HEK293 (cell line): ENCODE results near the gene CCDC178.

Experiments
- CTCF ChIA-PET: fragments of 350-600 bp; formaldehyde crosslinking; extraction: SDS; loops from one replicate; lab custom pipeline; 2021; ENCODE audit warnings: antibody characterized with exemption; lab: Yijun Ruan, JAX
- POLR2A ChIA-PET: fragments of 300-600 bp; formaldehyde crosslinking; extraction: SDS; loops from one replicate; lab custom pipeline; 2020; ENCODE audit warnings: antibody characterized with exemption, inconsistent platforms; lab: Yijun Ruan, JAX
- H3K27ac ChIP-seq: fragments of 200-500 bp; sonication (Bioruptor generic); 2 replicates; pipeline ENCODE4 v1.5.1; 2014; ENCODE audit warnings: low read depth, low read length, control low read depth, inconsistent platforms; ENCODE audit errors: extremely low read depth
- H3K36me3 ChIP-seq, 2 experiments: fragments of 200-500 bp in 1 of 2; sonication (Bioruptor generic) in 1 of 2; 1 replicate in 1 of 2; 2 replicates in 1 of 2; pipeline ENCODE4 v1.5.1; 2014 to 2017; ENCODE audit warnings: inconsistent platforms in 2 of 2, low read length in 2 of 2; ENCODE audit not compliant: control insufficient read depth in 2 of 2, insufficient read depth in 1 of 2
- H3K4me1 ChIP-seq: fragments of 200-500 bp; sonication (Bioruptor generic); 2 replicates; pipeline ENCODE4 v1.5.1; 2014; ENCODE audit warnings: mild to moderate bottlenecking, low read length, inconsistent platforms; ENCODE audit not compliant: control insufficient read depth, insufficient read depth
- H3K4me3 ChIP-seq: 2 replicates; pipeline ENCODE4 v1.5.1; 2011; ENCODE audit warnings: low read depth, mild to moderate bottlenecking, control low read depth, low read length, moderate library complexity
- H3K9me3 ChIP-seq: fragments of 200-500 bp; sonication (Bioruptor generic); 2 replicates; pipeline ENCODE4 v1.5.1; 2014; ENCODE audit warnings: low read depth, low read length, inconsistent platforms; ENCODE audit not compliant: control insufficient read depth, insufficient read depth
- KLF8 ChIP-seq: fragments of 450-650 bp; formaldehyde crosslinking; IDR thresholded peaks from 2 replicates; pipeline ENCODE4 v1.5.1; 2016; ENCODE audit warnings: missing biosample characterization, missing genetic modification characterization
- SCRT2 ChIP-seq: fragments of 450-650 bp; formaldehyde crosslinking; IDR thresholded peaks from 2 replicates; pipeline ENCODE4 v1.5.1; 2016; ENCODE audit warnings: missing biosample characterization, missing genetic modification characterization
- WT1 ChIP-seq: fragments of 450-650 bp; formaldehyde crosslinking; IDR thresholded peaks from 2 replicates; pipeline ENCODE4 v1.5.1; 2016; ENCODE audit warnings: missing biosample characterization, missing genetic modification characterization
- ZBTB1 ChIP-seq: fragments of 450-650 bp; formaldehyde crosslinking; IDR thresholded peaks from 2 replicates; pipeline ENCODE4 v1.5.1; 2016; ENCODE audit warnings: missing biosample characterization, missing genetic modification characterization
- ZBTB21 ChIP-seq: fragments of 450-650 bp; formaldehyde crosslinking; IDR thresholded peaks from 2 replicates; pipeline ENCODE4 v1.5.1; 2017; ENCODE audit warnings: missing biosample characterization, missing genetic modification characterization
- ZEB2 ChIP-seq: fragments of 450-650 bp; formaldehyde crosslinking; IDR thresholded peaks from 2 replicates; pipeline ENCODE4 v1.5.1; 2016; ENCODE audit warnings: missing biosample characterization, missing genetic modification characterization
- ZFP3 ChIP-seq: fragments of 450-650 bp; formaldehyde crosslinking; IDR thresholded peaks from 2 replicates; pipeline ENCODE4 v1.5.1; 2016; ENCODE audit warnings: low read depth, missing biosample characterization, missing genetic modification characterization
- ZNF133 ChIP-seq: fragments of 450-650 bp; formaldehyde crosslinking; IDR thresholded peaks from 2 replicates; pipeline ENCODE4 v1.5.1; 2016; ENCODE audit warnings: missing biosample characterization, missing genetic modification characterization
- ZNF138 ChIP-seq: fragments of 450-650 bp; formaldehyde crosslinking; IDR thresholded peaks from 2 replicates; pipeline ENCODE4 v1.5.1; 2016; ENCODE audit warnings: missing biosample characterization, missing genetic modification characterization, borderline replicate concordance
- ZNF16 ChIP-seq: fragments of 450-650 bp; formaldehyde crosslinking; IDR thresholded peaks from 2 replicates; pipeline ENCODE4 v1.5.1; 2016; ENCODE audit warnings: low read depth, missing biosample characterization, missing genetic modification characterization
- ZNF221 ChIP-seq: fragments of 450-650 bp; formaldehyde crosslinking; IDR thresholded peaks from 2 replicates; pipeline ENCODE4 v1.5.1; 2017; ENCODE audit warnings: missing biosample characterization, missing genetic modification characterization, borderline replicate concordance
- ZNF223 ChIP-seq: fragments of 450-650 bp; formaldehyde crosslinking; IDR thresholded peaks from 2 replicates; pipeline ENCODE4 v1.5.1; 2016; ENCODE audit warnings: missing biosample characterization, missing genetic modification characterization
- ZNF529 ChIP-seq: fragments of 450-650 bp; formaldehyde crosslinking; IDR thresholded peaks from 2 replicates; pipeline ENCODE4 v1.5.1; 2017; ENCODE audit warnings: missing genetic modification characterization, missing biosample characterization; ENCODE audit not compliant: insufficient replicate concordance
- ZNF548 ChIP-seq: fragments of 450-650 bp; formaldehyde crosslinking; IDR thresholded peaks from 2 replicates; pipeline ENCODE4 v1.5.1; 2016; ENCODE audit warnings: missing biosample characterization, missing genetic modification characterization
- ZNF768 ChIP-seq: fragments of 450-650 bp; formaldehyde crosslinking; IDR thresholded peaks from 2 replicates; pipeline ENCODE4 v1.5.1; 2018; ENCODE audit warnings: missing biosample characterization, mild to moderate bottlenecking, missing genetic modification characterization
- TF ChIP-seq, protein P1 (sequence below): fragments of 450-650 bp; formaldehyde crosslinking; IDR thresholded peaks from 2 replicates; pipeline ENCODE4; 2016; ENCODE audit warnings: missing biosample characterization, missing genetic modification characterization
- TF ChIP-seq, protein P2 (sequence below): fragments of 450-650 bp; IDR thresholded peaks from 2 replicates; pipeline ENCODE4 v1.5.1; 2018; ENCODE audit warnings: missing biosample characterization, mild to moderate bottlenecking, missing genetic modification characterization
- TF ChIP-seq, protein P3 (sequence below): fragments of 450-650 bp; formaldehyde crosslinking; IDR thresholded peaks from 2 replicates; pipeline ENCODE4 v1.5.1; 2016; ENCODE audit warnings: missing biosample characterization, missing genetic modification characterization

Gene CCDC178

DNA sequence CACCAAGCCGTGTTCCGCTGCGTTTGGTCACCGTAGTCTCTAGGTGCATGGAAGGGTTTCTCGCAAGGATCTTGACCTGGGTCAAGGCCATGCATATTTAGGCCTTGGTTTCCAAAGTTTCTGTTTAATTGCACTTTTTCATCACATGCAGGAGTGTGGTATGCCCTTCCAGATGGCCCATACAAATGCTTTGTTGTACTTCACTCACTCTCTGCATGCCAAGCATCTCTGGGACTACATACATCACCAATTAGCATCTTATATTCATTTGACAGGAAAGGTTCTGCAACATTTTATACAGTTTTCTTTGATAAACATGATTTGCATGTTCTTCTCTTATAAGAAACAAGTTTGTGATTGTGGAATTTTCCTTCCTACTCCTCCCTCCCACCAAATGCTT, 534.9 kb downstream of the CCDC178 start:
- Histone ChIP-seq H3K27ac (no peak overlapping the region), H3K9me3 (no peaks in the 10 kb centered on the region), H3K4me1 (no peaks in the 10 kb centered on the region), H3K36me3 (no peaks in the 10 kb centered on the region), H3K4me3 (no peak overlapping the region)
- no peak for TF ChIP-seq ZFP3 (tag by site-specific recombination)
- CTCF ChIA-PET = interaction anchor here (1.3 to 1.5 kb wide), 2 partner anchors 11 to 12 kb away, joined by 3 to 9 read pairs; no protein-coding TSS in a partner anchor
- POLR2A ChIA-PET = no interaction called here

DNA sequence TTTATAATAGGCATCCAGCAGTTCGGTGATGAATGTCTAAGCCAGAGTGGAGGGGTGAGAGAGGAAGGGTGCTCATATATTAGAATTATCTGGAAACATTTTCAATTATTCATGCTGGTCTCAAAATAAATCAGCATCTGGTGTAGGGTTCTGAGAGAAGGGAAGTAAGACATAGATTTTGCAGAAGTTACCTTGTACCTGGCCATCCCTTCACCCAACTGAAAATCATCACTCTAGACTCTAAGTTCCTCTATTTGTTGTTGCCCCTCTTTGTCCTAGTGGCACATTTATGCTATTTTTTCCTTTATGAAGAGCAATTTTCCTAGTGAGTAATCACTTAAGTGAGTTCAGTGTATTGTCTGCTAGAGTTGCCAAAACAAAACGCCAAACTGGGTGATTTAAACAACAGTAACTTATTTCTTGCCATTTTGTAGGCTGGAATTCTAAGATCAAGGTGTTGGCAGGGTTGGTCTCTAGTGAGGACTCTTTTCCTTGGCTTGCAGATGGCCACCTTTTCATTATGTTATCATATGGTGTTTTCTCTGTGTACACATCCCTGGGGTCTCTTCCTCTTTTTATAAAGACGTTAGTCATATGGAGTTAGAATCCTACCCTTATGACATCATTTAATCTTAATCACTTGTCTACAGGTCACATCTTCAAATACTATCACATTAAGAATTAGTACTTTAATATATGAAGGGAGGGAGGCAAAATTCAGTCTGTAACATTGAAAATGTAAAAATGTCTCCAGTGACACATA, 537.8 kb downstream of the CCDC178 start:
- Histone ChIP-seq H3K4me1 (no peaks in the 10 kb centered on the region), H3K27ac (no peak overlapping the region), H3K4me3 (no peak overlapping the region), H3K9me3 (no peaks in the 10 kb centered on the region), H3K36me3 (no peaks in the 10 kb centered on the region)
- ChIA-PET POLR2A (no interaction called here), CTCF (interaction anchor here (0.6 kb wide), 1 partner anchor 203 kb away, joined by 4 read pairs; no protein-coding TSS in a partner anchor)
- no peak for TF ChIP-seq ZBTB1 (tag by site-specific recombination)
- no peak for TF ChIP-seq KLF8 (tag by site-specific recombination)
- TF ChIP-seq WT1 (tag by site-specific recombination) = no peak
- TF ChIP-seq ZNF223 (tag by site-specific recombination) = no peak
- TF ChIP-seq, protein P1, sequence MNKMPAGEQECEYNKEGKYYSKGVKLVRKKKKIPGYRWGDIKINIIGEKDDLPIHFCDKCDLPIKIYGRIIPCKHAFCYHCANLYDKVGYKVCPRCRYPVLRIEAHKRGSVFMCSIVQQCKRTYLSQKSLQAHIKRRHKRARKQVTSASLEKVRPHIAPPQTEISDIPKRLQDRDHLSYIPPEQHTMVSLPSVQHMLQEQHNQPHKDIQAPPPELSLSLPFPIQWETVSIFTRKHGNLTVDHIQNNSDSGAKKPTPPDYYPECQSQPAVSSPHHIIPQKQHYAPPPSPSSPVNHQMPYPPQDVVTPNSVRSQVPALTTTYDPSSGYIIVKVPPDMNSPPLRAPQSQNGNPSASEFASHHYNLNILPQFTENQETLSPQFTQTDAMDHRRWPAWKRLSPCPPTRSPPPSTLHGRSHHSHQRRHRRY (tag by site-specific recombination) = no peak
- no peak for TF ChIP-seq ZEB2 (tag by site-specific recombination)
- TF ChIP-seq ZBTB21 (tag by site-specific recombination) = no peak
- TF ChIP-seq ZNF529 = no peak
- no peak for TF ChIP-seq ZNF768 (tag by site-specific recombination)
- TF ChIP-seq, protein P2, sequence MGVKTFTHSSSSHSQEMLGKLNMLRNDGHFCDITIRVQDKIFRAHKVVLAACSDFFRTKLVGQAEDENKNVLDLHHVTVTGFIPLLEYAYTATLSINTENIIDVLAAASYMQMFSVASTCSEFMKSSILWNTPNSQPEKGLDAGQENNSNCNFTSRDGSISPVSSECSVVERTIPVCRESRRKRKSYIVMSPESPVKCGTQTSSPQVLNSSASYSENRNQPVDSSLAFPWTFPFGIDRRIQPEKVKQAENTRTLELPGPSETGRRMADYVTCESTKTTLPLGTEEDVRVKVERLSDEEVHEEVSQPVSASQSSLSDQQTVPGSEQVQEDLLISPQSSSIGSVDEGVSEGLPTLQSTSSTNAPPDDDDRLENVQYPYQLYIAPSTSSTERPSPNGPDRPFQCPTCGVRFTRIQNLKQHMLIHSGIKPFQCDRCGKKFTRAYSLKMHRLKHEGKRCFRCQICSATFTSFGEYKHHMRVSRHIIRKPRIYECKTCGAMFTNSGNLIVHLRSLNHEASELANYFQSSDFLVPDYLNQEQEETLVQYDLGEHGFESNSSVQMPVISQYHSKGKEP (tag by site-specific recombination) = no peak
- TF ChIP-seq ZNF548 (tag by site-specific recombination) = no peak
- no peak for TF ChIP-seq SCRT2

DNA sequence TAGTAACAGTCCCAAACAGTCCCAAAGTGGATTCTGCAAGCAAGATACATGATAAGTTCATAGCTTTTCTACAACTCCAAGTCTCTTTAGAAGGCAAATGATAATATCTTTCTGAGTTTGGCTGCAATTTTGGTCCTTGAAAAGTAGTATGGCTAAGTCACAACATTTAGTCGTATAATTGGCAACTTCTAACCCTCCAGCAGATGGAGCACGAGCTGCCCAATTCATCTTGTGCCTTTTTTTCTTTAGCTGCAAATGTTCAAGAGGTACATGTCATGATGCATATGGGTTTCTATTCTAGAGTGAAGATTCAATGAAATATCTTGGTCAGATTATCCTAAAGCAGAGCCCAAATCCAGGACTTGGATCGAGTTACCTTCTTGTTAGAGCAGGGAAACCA, 540.7 kb downstream of the CCDC178 start:
- ChIA-PET CTCF (interaction anchor here (0.5 to 2.1 kb wide), 3 partner anchors 9 to 97 kb away, joined by 3 to 8 read pairs (median 4); no protein-coding TSS in a partner anchor), POLR2A (interaction anchor here (1.2 kb wide), 1 partner anchor 23 kb away, joined by 3 read pairs; no protein-coding TSS in a partner anchor)
- TF ChIP-seq, protein P3, sequence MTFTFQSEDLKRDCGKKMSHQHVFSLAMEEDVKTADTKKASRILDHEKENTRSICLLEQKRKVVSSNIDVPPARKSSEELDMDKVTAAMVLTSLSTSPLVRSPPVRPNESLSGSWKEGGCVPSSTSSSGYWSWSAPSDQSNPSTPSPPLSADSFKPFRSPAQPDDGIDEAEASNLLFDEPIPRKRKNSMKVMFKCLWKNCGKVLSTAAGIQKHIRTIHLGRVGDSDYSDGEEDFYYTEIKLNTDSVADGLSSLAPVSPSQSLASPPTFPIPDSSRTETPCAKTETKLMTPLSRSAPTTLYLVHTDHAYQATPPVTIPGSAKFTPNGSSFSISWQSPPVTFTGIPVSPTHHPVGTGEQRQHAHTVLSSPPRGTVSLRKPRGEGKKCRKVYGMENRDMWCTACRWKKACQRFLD = no peak
- no peak for TF ChIP-seq ZNF16
- TF ChIP-seq ZNF221 (tag by site-specific recombination) = no peak
- no peak for TF ChIP-seq ZNF138 (tag by site-specific recombination)
- TF ChIP-seq ZNF133 (tag by site-specific recombination) = peak; percentile 51; the same call in 1 of the 2 replicates
- TF ChIP-seq ZNF548 (tag by site-specific recombination) = no peak
- no peaks in the 10 kb centered on the region for H3K4me1 ChIP-seq
- H3K36me3 ChIP-seq = no peaks in the 10 kb centered on the region
- H3K9me3 ChIP-seq = no peaks in the 10 kb centered on the region
- no peak overlapping the region for H3K27ac ChIP-seq
- no peak overlapping the region for H3K4me3 ChIP-seq
